Breast epithelium (tissue), 3 donors: ENCODE data around the gene DYNC1H1.

Experiments
- POLR2A ChIP-seq: fragments of 450-650 bp; IDR thresholded peaks from one replicate; pipeline ENCODE4 v1.6.1; 2016; ENCODE audit warnings: antibody characterized with exemption, mild to moderate bottlenecking, moderate library complexity
- POLR2AphosphoS5 ChIP-seq, 3 donors: sonication (generic); formaldehyde crosslinking; IDR thresholded peaks; one replicate each; pipeline ENCODE4 v1.6.1; 2017; ENCODE audit warnings: antibody characterized with exemption in 3 of 3
- TF ChIP-seq, protein P1 (sequence below), 3 donors: fragments of 450-650 bp; IDR thresholded peaks; one replicate each; pipeline ENCODE4 v1.5.1; 2016 to 2017; ENCODE audit warnings: antibody characterized with exemption in 3 of 3, mild to moderate bottlenecking in 3 of 3, moderate library complexity in 3 of 3

DNA sequence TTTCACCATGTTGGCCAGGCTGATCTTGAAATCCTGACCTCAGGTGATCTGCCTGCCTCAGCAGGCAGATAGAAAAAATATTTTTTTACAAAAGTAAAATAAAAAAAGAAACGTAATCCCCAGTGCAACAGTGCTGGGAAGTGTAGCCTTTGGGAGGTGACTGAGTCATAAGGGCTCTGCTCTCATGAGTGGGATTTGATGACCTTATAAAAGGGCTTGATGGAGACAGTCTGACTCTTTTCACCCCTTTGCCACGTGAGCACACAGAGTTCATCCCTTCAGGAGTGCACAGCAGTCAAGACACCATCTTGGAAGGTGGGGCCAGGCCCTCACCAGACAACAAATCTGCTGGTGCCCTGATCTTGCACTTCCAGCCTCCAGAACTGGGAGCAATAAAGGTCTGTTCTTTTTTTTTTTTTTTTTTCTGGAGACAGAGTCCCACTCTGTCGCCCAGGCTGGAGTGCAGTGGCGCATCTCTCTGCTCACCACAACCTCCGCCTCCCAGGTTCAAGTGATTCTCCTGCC is 24.7 kb upstream of the DYNC1H1 start:
- TF ChIP-seq, protein P1, sequence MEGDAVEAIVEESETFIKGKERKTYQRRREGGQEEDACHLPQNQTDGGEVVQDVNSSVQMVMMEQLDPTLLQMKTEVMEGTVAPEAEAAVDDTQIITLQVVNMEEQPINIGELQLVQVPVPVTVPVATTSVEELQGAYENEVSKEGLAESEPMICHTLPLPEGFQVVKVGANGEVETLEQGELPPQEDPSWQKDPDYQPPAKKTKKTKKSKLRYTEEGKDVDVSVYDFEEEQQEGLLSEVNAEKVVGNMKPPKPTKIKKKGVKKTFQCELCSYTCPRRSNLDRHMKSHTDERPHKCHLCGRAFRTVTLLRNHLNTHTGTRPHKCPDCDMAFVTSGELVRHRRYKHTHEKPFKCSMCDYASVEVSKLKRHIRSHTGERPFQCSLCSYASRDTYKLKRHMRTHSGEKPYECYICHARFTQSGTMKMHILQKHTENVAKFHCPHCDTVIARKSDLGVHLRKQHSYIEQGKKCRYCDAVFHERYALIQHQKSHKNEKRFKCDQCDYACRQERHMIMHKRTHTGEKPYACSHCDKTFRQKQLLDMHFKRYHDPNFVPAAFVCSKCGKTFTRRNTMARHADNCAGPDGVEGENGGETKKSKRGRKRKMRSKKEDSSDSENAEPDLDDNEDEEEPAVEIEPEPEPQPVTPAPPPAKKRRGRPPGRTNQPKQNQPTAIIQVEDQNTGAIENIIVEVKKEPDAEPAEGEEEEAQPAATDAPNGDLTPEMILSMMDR (IDR thresholded peaks at IDR 0.05): no peak
- TF ChIP-seq POLR2AphosphoS5 (IDR thresholded peaks at IDR 0.05) (no peak), POLR2A (no peak)
